IMR-90 (cell line): ENCODE results near the gene CCNDBP1. TPM values are rescaled to one million over a fixed set of nuclear protein-coding genes. Genes with fewer than 3 reads are reported as not detected.

Experiments used
- ATAC-seq: fragments of 200-7000 bp; cut with Tn5 transposase; 2 replicates; pipeline ENCODE4 v1.9.1; 2020; ENCODE audit warnings: low read depth, mild to moderate bottlenecking, moderate library complexity
- BruUV-seq: library from RNA; stranded (reverse); fragments of 400-500 nt; replicated peaks from 2 replicates; lab custom pipeline; 2021; lab: Mats Ljungman, UMichigan
- CTCF ChIA-PET: fragments of 300-600 bp; formaldehyde crosslinking; extraction: SDS; loops from one replicate; lab custom pipeline; 2021; ENCODE audit warnings: antibody characterized with exemption; lab: Yijun Ruan, JAX
- POLR2A ChIA-PET: fragments of 300-600 bp; sonication (Branson Sonifier 250); formaldehyde crosslinking; loops from one replicate; lab custom pipeline; 2022; ENCODE audit warnings: antibody characterized with exemption; ENCODE audit not compliant: unreplicated experiment; lab: Charles Lee
- DNase-seq: peaks from one replicate; pipeline ENCODE4 v3.0.0; 2013
- H2AFZ ChIP-seq: replicated peaks from 2 replicates; pipeline ENCODE3; 2013; ENCODE audit warnings: low read length, mild to moderate bottlenecking; ENCODE audit not compliant: poor library complexity
- H2AK5ac ChIP-seq: 2 replicates; pipeline ENCODE4 v1.6.1; 2013; ENCODE audit warnings: low read depth, low read length, inconsistent platforms
- H2AK9ac ChIP-seq: replicated peaks from 2 replicates; pipeline ENCODE3; 2013; ENCODE audit warnings: mild to moderate bottlenecking, low read depth, low read length, moderate library complexity; ENCODE audit not compliant: poor library complexity
- H2BK120ac ChIP-seq: 2 replicates; pipeline ENCODE4 v1.6.1; 2013; ENCODE audit warnings: low read depth, low read length, inconsistent platforms
- H2BK15ac ChIP-seq: 3 replicates; pipeline ENCODE4 v1.6.1; 2013; ENCODE audit warnings: low read depth, low read length, inconsistent platforms
- H2BK20ac ChIP-seq: 2 replicates; pipeline ENCODE4 v1.6.1; 2013; ENCODE audit warnings: low read depth, mild to moderate bottlenecking, inconsistent platforms, low read length, moderate library complexity
- H2BK5ac ChIP-seq: 2 replicates; pipeline ENCODE4 v1.6.1; 2013; ENCODE audit warnings: mild to moderate bottlenecking, low read depth, low read length, inconsistent platforms; ENCODE audit not compliant: poor library complexity, severe bottlenecking
- H3K14ac ChIP-seq: replicated peaks from 2 replicates; pipeline ENCODE4 v1.6.1; 2013; ENCODE audit warnings: low read depth, low read length, inconsistent platforms
- H3K18ac ChIP-seq: 2 replicates; pipeline ENCODE4 v1.6.1; 2013; ENCODE audit warnings: low read depth, low read length, control low read depth
- H3K23ac ChIP-seq: 2 replicates; pipeline ENCODE4 v1.6.1; 2013; ENCODE audit warnings: low read depth, low read length, inconsistent platforms
- H3K27ac ChIP-seq: 2 replicates; pipeline ENCODE4 v1.5.1; 2013; ENCODE audit warnings: mild to moderate bottlenecking, control low read depth, low read length; ENCODE audit not compliant: insufficient read depth
- H3K27me3 ChIP-seq: 2 replicates; pipeline ENCODE4 v1.6.1; 2013; ENCODE audit warnings: low read length; ENCODE audit not compliant: control insufficient read depth, insufficient read depth
- H3K36me3 ChIP-seq: 2 replicates; pipeline ENCODE4 v1.6.1; 2013; ENCODE audit warnings: low read length, mixed read lengths; ENCODE audit not compliant: control insufficient read depth, insufficient read depth
- H3K4ac ChIP-seq: 2 replicates; pipeline ENCODE4 v1.6.1; 2013; ENCODE audit warnings: low read depth, low read length, inconsistent platforms
- H3K4me1 ChIP-seq: 2 replicates; pipeline ENCODE4 v1.6.1; 2013; ENCODE audit warnings: low read length, mixed read lengths; ENCODE audit not compliant: control insufficient read depth, insufficient read depth
- H3K4me2 ChIP-seq: 2 replicates; pipeline ENCODE4 v1.6.1; 2013; ENCODE audit warnings: low read depth, mild to moderate bottlenecking, control low read depth, low read length, moderate library complexity
- H3K4me3 ChIP-seq: 2 replicates; pipeline ENCODE4 v1.5.1; 2013; ENCODE audit warnings: low read depth, mild to moderate bottlenecking, control low read depth, low read length, moderate library complexity; ENCODE audit not compliant: insufficient read depth
- H3K56ac ChIP-seq: 2 replicates; pipeline ENCODE4 v1.6.1; 2013; ENCODE audit warnings: low read length, inconsistent platforms; ENCODE audit not compliant: insufficient read depth; ENCODE audit errors: extremely low read depth
- H3K79me1 ChIP-seq, 2 experiments: 2 replicates each; pipeline ENCODE4 v1.6.1; 2013; ENCODE audit warnings: low read length in 2 of 2, inconsistent platforms in 1 of 2, low read depth in 1 of 2
- H3K9ac ChIP-seq: 2 replicates; pipeline ENCODE4 v1.6.1; 2013; ENCODE audit warnings: low read depth, low read length, control low read depth
- H3K9me1 ChIP-seq: 2 replicates; pipeline ENCODE4 v1.6.1; 2013; ENCODE audit warnings: low read length, inconsistent platforms; ENCODE audit not compliant: insufficient read depth
- H3K9me3 ChIP-seq: 2 replicates; pipeline ENCODE4 v1.6.1; 2013; ENCODE audit warnings: low read length; ENCODE audit not compliant: control insufficient read depth, insufficient read depth
- H4K20me1 ChIP-seq: 2 replicates; pipeline ENCODE4 v1.6.1; 2013; ENCODE audit warnings: low read length, inconsistent platforms; ENCODE audit not compliant: insufficient read depth
- H4K5ac ChIP-seq: 2 replicates; pipeline ENCODE4 v1.6.1; 2013; ENCODE audit warnings: mild to moderate bottlenecking, low read depth, low read length, control low read depth
- H4K8ac ChIP-seq, 2 experiments: 2 replicates each; pipeline ENCODE4 v1.6.1; 2013; ENCODE audit warnings: low read depth in 2 of 2, low read length in 2 of 2, control low read depth in 1 of 2, inconsistent platforms in 1 of 2
- H4K91ac ChIP-seq: 2 replicates; pipeline ENCODE4 v1.6.1; 2013; ENCODE audit warnings: low read depth, low read length, inconsistent platforms; ENCODE audit not compliant: insufficient read depth
- BHLHE40 ChIP-seq: fragments of 150-350 bp; IDR thresholded peaks from 2 replicates; pipeline ENCODE4 v1.6.1; 2016; ENCODE audit warnings: mild to moderate bottlenecking, low read depth, low read length
- FOS ChIP-seq: fragments of 150-350 bp; IDR thresholded peaks from 2 replicates; pipeline ENCODE4 v1.6.1; 2016; ENCODE audit warnings: low read depth, low read length
- MAZ ChIP-seq: IDR thresholded peaks from 2 replicates; pipeline ENCODE4 v1.6.1; 2012; ENCODE audit warnings: low read depth, mild to moderate bottlenecking, low read length, improper control_type of control experiment, moderate library complexity, borderline replicate concordance
- MXI1 ChIP-seq: IDR thresholded peaks from 2 replicates; pipeline ENCODE4 v1.6.1; 2012; ENCODE audit warnings: low read depth, mild to moderate bottlenecking, low read length, moderate library complexity, borderline replicate concordance
- NFE2L2 ChIP-seq: fragments of 150-350 bp; IDR thresholded peaks from 2 replicates; pipeline ENCODE4 v1.6.1; 2016; ENCODE audit warnings: low read depth, mild to moderate bottlenecking, low read length
- SMC3 ChIP-seq: fragments of 150-350 bp; IDR thresholded peaks from 2 replicates; pipeline ENCODE4 v1.6.1; 2016; ENCODE audit warnings: low read depth, mild to moderate bottlenecking, antibody characterized with exemption, low read length, moderate library complexity
- WGBS, 2 experiments: methylation state at CpG; one replicate each; pipeline versions ENCODE4 v1.1.5 to v1.1.7; 2013; ENCODE audit warnings: missing lambda C conversion rate in 2 of 2; ENCODE audit not compliant: insufficient read length in 1 of 2; ENCODE audit errors: extremely low coverage in 2 of 2; 5-methylcytosine and 5-hydroxymethylcytosine counted together
- dilution Hi-C: fragments of 300-500 bp; cut with HindIII; formaldehyde crosslinking; loops from one replicate; pipeline ENCODE4 v1.14.3; 2018; ENCODE audit warnings: low sequenced_read_pairs; ENCODE audit not compliant: unreplicated experiment
- in situ Hi-C: fragments of 300-500 bp; cut with MboI; formaldehyde crosslinking; loops from 3 replicates; pipeline ENCODE4 v1.14.3; 2019; ENCODE audit warnings: low sequenced_read_pairs, inconsistent platforms, mixed read lengths
- intact Hi-C: fragments of 100-400 bp; cut with micrococcal nuclease; formaldehyde crosslinking; loops from 2 replicates; pipeline ENCODE4 v1.10.0; 2022
- polyA plus RNA-seq, 3 experiments: library from polyadenylated mRNA; depleted of rRNA; stranded (reverse); fragments of >200 nt; gene quantifications; 2 replicates each; pipeline ENCODE4 v1.2.3, GENCODE V29; 2012; ENCODE audit warnings: low replicate concordance in 1 of 3
- total RNA-seq: library from RNA; depleted of rRNA; stranded (reverse); fragments of >200 nt; gene quantifications from 2 replicates; pipeline ENCODE4 v1.2.3, GENCODE V29; 2012
- TF ChIP-seq, protein P1 (sequence below): fragments of 150-350 bp; IDR thresholded peaks from 2 replicates; pipeline ENCODE4 v1.6.1; 2017; ENCODE audit warnings: mild to moderate bottlenecking, antibody characterized with exemption, low read length, low read depth

CCNDBP1 gene
- total and polyA plus RNA-seq, 2 of the 4 experiments (the other 2 are of a cell fraction), result 34.9 to 40.3 TPM

DNA sequence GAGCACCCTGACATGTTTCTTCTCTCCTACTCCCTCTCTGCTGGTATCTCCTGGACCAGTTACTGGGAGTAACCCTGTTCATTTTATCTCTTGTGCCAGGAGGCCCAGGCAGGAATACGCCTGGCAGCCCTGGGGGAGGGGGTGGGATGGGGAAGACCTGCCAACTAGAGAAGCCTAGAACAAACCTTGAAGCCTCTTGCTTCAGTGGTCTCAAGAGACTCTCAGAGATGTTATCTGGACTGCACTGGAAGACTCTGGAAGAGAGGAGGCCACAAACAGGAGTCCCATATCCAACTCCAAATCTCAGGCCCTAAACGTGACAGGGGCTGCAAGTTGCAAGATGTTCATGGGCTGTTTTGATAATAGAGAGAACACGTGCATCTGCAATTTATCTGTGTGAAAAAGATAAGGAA is 35.8 kb downstream of the CCNDBP1 start, which contains the start of gene EPB42 (continued):
- TF ChIP-seq FOS, result no peak
- no peak for TF ChIP-seq MXI1
- no peak for TF ChIP-seq MAZ
- TF ChIP-seq NFE2L2, result no peak

DNA sequence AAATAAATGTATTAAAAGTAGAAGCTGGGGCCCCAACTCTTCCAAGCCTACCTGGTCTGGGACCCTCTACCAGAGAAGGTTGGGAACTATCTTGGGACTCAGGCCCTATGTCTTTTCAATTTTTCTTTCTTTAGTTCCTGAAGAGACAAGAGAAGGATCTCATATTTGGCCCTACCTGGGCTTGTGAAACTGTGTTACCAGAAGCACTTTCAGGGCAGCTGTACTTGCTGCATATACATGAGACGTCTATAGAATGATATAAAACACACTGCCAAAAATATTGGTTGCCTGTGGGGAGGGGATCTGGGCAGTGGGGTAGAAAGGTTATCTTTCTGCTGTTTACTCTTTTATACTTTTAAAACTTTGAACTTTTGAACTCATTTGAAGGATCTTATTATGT is 36.2 kb downstream of the CCNDBP1 start:
- TF ChIP-seq FOS (no peak), SMC3 (no peak), BHLHE40 (no peak)
- TF ChIP-seq, protein P1, sequence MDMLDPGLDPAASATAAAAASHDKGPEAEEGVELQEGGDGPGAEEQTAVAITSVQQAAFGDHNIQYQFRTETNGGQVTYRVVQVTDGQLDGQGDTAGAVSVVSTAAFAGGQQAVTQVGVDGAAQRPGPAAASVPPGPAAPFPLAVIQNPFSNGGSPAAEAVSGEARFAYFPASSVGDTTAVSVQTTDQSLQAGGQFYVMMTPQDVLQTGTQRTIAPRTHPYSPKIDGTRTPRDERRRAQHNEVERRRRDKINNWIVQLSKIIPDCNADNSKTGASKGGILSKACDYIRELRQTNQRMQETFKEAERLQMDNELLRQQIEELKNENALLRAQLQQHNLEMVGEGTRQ, result no peak
- no peak overlapping the region for H2BK15ac ChIP-seq
- no peaks in the 10 kb centered on the region for H3K36me3 ChIP-seq
- no peak overlapping the region for H3K27ac ChIP-seq
- peaks cover 40% of the 10 kb centered on the region for H3K27me3 ChIP-seq
- WGBS, 2 experiments, result no CpG with 5 or more reads among the region's 1 CpG
- H4K20me1 ChIP-seq, result no peaks in the 10 kb centered on the region
- H2BK5ac ChIP-seq, result no peak overlapping the region
- H3K4me2 ChIP-seq, result no peak overlapping the region
- dilution Hi-C loops (no loop called here), intact Hi-C loops (no loop called here), in situ Hi-C loops (no loop called here)
- no peak overlapping the region for H4K5ac ChIP-seq
- no peak overlapping the region for H4K91ac ChIP-seq
- no peak overlapping the region for H3K9ac ChIP-seq
- no peaks in the 10 kb centered on the region for H3K79me1 ChIP-seq
- H3K14ac ChIP-seq, result no peak overlapping the region
- no peak overlapping the region for H3K56ac ChIP-seq
- no peak overlapping the region for H2BK120ac ChIP-seq
- no peak overlapping the region for H2AK5ac ChIP-seq
- H2AK9ac ChIP-seq, result no peak overlapping the region
- H3K18ac ChIP-seq, result no peak overlapping the region
- no TSS peak for BruUV-seq
- H3K9me3 ChIP-seq, result no peaks in the 10 kb centered on the region
- no peak overlapping the region for H2BK20ac ChIP-seq
- no peak for ATAC-seq
- no peaks in the 10 kb centered on the region for H3K4me1 ChIP-seq
- no peak overlapping the region for H3K4ac ChIP-seq
- no peaks in the 10 kb centered on the region for H3K9me1 ChIP-seq
- no peak for DNase-seq
- POLR2A ChIA-PET, result no interaction called here
- no peak overlapping the region for H3K23ac ChIP-seq
- no peak overlapping the region for H4K8ac ChIP-seq
- CTCF ChIA-PET, result no interaction called here
- H3K4me3 ChIP-seq, result no peak overlapping the region
- H2AFZ ChIP-seq, result no peak overlapping the region
